Measurements from ENCODE around the gene MTHFSD.

Gene MTHFSD

GRCh38 chr16:86584726-86585721 lies 30.0 kb upstream of the MTHFSD start:
- H4K5ac ChIP-seq (ENCODE audit: low read length) = no peak overlapping the region
- H3K9ac ChIP-seq (ENCODE audit: low read length) = no peak overlapping the region
- H3K23ac ChIP-seq (ENCODE audit: low read length) = no peak overlapping the region
- H3K18ac ChIP-seq (ENCODE audit: low read length) = no peak overlapping the region
- H3K36me3 ChIP-seq (ENCODE audit: control insufficient read depth, insufficient read depth, low read length) = no peaks in the 10 kb centered on the region
- H2BK15ac ChIP-seq (replicated peaks; ENCODE audit: low read depth) = no peak overlapping the region
- H4K8ac ChIP-seq (ENCODE audit: low read depth, low read length) = no peak overlapping the region
- no peak overlapping the region for H3K56ac ChIP-seq (ENCODE audit: low read length)
- H3K27me3 ChIP-seq (ENCODE audit: insufficient read depth, low read length, poor library complexity) = peaks cover 15% of the 10 kb centered on the region
- no peak overlapping the region for H3K4me2 ChIP-seq (ENCODE audit: low read length)
- no peaks in the 10 kb centered on the region for H3K4me1 ChIP-seq (ENCODE audit: control insufficient read depth, low read depth, low read length)
- no peak overlapping the region for H2BK120ac ChIP-seq (ENCODE audit: low read depth, low read length)
- H3K27ac ChIP-seq (ENCODE audit: low read depth, low read length) = no peak overlapping the region
- no peaks in the 10 kb centered on the region for H3K79me1 ChIP-seq (ENCODE audit: low read length)
- H3K79me2 ChIP-seq (ENCODE audit: control insufficient read depth, insufficient read depth, low read length) = no peaks in the 10 kb centered on the region
- no peak overlapping the region for H2BK5ac ChIP-seq (ENCODE audit: low read length)
- DNase-seq = no peak
- no peak overlapping the region for H2AK5ac ChIP-seq (ENCODE audit: low read length)
- H3K4ac ChIP-seq (ENCODE audit: low read depth, low read length) = no peak overlapping the region
- WGBS (ENCODE audit: extremely low coverage, insufficient coverage, low lambda C conversion rate) = no CpG with 5 or more reads among the region's 12 CpGs
- H3K4me3 ChIP-seq (ENCODE audit: low read length) = no peak overlapping the region

- Histone ChIP-seq H3K56ac (ENCODE audit: low read length) (no peak overlapping the region), H3K23ac (ENCODE audit: low read length) (no peak overlapping the region)
These were observed 29.1 kb upstream of the MTHFSD start for GRCh38 chr16:86584071-86584685.

GRCh38 chr16:86581458-86581857 lies 26.4 kb upstream of the MTHFSD start:
- H2AK5ac ChIP-seq (ENCODE audit: low read length) = no peak overlapping the region
- H3K4me3 ChIP-seq (ENCODE audit: low read length) = no peak overlapping the region
- WGBS (ENCODE audit: extremely low coverage, insufficient coverage, low lambda C conversion rate) = no CpG with 5 or more reads among the region's 4 CpGs

More at GRCh38 chr16:86584071-86584685, 29.1 kb upstream of the MTHFSD start:
- H3K18ac ChIP-seq (ENCODE audit: low read length) = no peak overlapping the region
- no CpG with 5 or more reads among the region's 6 CpGs for WGBS (ENCODE audit: extremely low coverage, insufficient coverage, low lambda C conversion rate)
- no peak overlapping the region for H2BK15ac ChIP-seq (replicated peaks; ENCODE audit: low read depth)
- H3K9ac ChIP-seq (ENCODE audit: low read length) = no peak overlapping the region
- no peak overlapping the region for H2BK5ac ChIP-seq (ENCODE audit: low read length)
- H3K27ac ChIP-seq (ENCODE audit: low read depth, low read length) = no peak overlapping the region
- DNase-seq = no peak
- no peaks in the 10 kb centered on the region for H3K79me2 ChIP-seq (ENCODE audit: control insufficient read depth, insufficient read depth, low read length)
- no peak overlapping the region for H4K5ac ChIP-seq (ENCODE audit: low read length)
- H2AK5ac ChIP-seq (ENCODE audit: low read length) = no peak overlapping the region
- no peaks in the 10 kb centered on the region for H3K79me1 ChIP-seq (ENCODE audit: low read length)
- no peak overlapping the region for H3K4me3 ChIP-seq (ENCODE audit: low read length)
- H4K8ac ChIP-seq (ENCODE audit: low read depth, low read length) = no peak overlapping the region
- H3K4me2 ChIP-seq (ENCODE audit: low read length) = no peak overlapping the region
- no peaks in the 10 kb centered on the region for H3K4me1 ChIP-seq (ENCODE audit: control insufficient read depth, low read depth, low read length)
- no peaks in the 10 kb centered on the region for H3K36me3 ChIP-seq (ENCODE audit: control insufficient read depth, insufficient read depth, low read length)
- peaks cover 23% of the 10 kb centered on the region for H3K27me3 ChIP-seq (ENCODE audit: insufficient read depth, low read length, poor library complexity)
- no peak overlapping the region for H2BK120ac ChIP-seq (ENCODE audit: low read depth, low read length)
- H3K4ac ChIP-seq (ENCODE audit: low read depth, low read length) = no peak overlapping the region

GRCh38 chr16:86580791-86581170 lies 25.7 kb upstream of the MTHFSD start:
- Histone ChIP-seq H3K18ac (ENCODE audit: low read length) (no peak overlapping the region), H2BK120ac (ENCODE audit: low read depth, low read length) (no peak overlapping the region), H3K23ac (ENCODE audit: low read length) (no peak overlapping the region), H3K56ac (ENCODE audit: low read length) (no peak overlapping the region), H4K5ac (ENCODE audit: low read length) (no peak overlapping the region), H2AK5ac (ENCODE audit: low read length) (no peak overlapping the region), H3K4me1 (ENCODE audit: control insufficient read depth, low read depth, low read length) (peaks cover 4% of the 10 kb centered on the region), H3K4me3 (ENCODE audit: low read length) (no peak overlapping the region), H2BK15ac (replicated peaks; ENCODE audit: low read depth) (no peak overlapping the region), H3K79me2 (ENCODE audit: control insufficient read depth, insufficient read depth, low read length) (no peaks in the 10 kb centered on the region), H3K27me3 (ENCODE audit: insufficient read depth, low read length, poor library complexity) (peaks cover 47% of the 10 kb centered on the region), H3K27ac (ENCODE audit: low read depth, low read length) (no peak overlapping the region), H3K4ac (ENCODE audit: low read depth, low read length) (no peak overlapping the region), H2BK5ac (ENCODE audit: low read length) (no peak overlapping the region), H3K36me3 (ENCODE audit: control insufficient read depth, insufficient read depth, low read length) (no peaks in the 10 kb centered on the region), H4K8ac (ENCODE audit: low read depth, low read length) (no peak overlapping the region), H3K9ac (ENCODE audit: low read length) (no peak overlapping the region), H3K79me1 (ENCODE audit: low read length) (no peaks in the 10 kb centered on the region), H3K4me2 (ENCODE audit: low read length) (no peak overlapping the region)
- no peak for DNase-seq
- WGBS (ENCODE audit: extremely low coverage, insufficient coverage, low lambda C conversion rate) = no CpG with 5 or more reads among the region's 9 CpGs

More at GRCh38 chr16:86581458-86581857, 26.4 kb upstream of the MTHFSD start:
- Histone ChIP-seq H3K27ac (ENCODE audit: low read depth, low read length) (no peak overlapping the region), H3K4ac (ENCODE audit: low read depth, low read length) (no peak overlapping the region), H3K9ac (ENCODE audit: low read length) (no peak overlapping the region), H3K36me3 (ENCODE audit: control insufficient read depth, insufficient read depth, low read length) (no peaks in the 10 kb centered on the region), H3K27me3 (ENCODE audit: insufficient read depth, low read length, poor library complexity) (peaks cover 47% of the 10 kb centered on the region), H2BK15ac (replicated peaks; ENCODE audit: low read depth) (no peak overlapping the region), H3K56ac (ENCODE audit: low read length) (no peak overlapping the region), H3K23ac (ENCODE audit: low read length) (no peak overlapping the region), H3K4me1 (ENCODE audit: control insufficient read depth, low read depth, low read length) (peaks cover 4% of the 10 kb centered on the region), H4K5ac (ENCODE audit: low read length) (no peak overlapping the region), H3K79me1 (ENCODE audit: low read length) (no peaks in the 10 kb centered on the region), H4K8ac (ENCODE audit: low read depth, low read length) (no peak overlapping the region), H2BK120ac (ENCODE audit: low read depth, low read length) (no peak overlapping the region), H3K18ac (ENCODE audit: low read length) (no peak overlapping the region), H2BK5ac (ENCODE audit: low read length) (no peak overlapping the region), H3K79me2 (ENCODE audit: control insufficient read depth, insufficient read depth, low read length) (no peaks in the 10 kb centered on the region), H3K4me2 (ENCODE audit: low read length) (no peak overlapping the region)
- no peak for DNase-seq

GRCh38 chr16:86580063-86580790 lies 25.2 kb upstream of the MTHFSD start:
- no peak for DNase-seq
- Histone ChIP-seq H3K56ac (ENCODE audit: low read length) (no peak overlapping the region), H2BK15ac (replicated peaks; ENCODE audit: low read depth) (no peak overlapping the region), H3K4me1 (ENCODE audit: control insufficient read depth, low read depth, low read length) (peaks cover 8% of the 10 kb centered on the region), H3K18ac (ENCODE audit: low read length) (no peak overlapping the region), H3K27ac (ENCODE audit: low read depth, low read length) (no peak overlapping the region), H3K4me2 (ENCODE audit: low read length) (no peak overlapping the region), H4K8ac (ENCODE audit: low read depth, low read length) (no peak overlapping the region), H2BK5ac (ENCODE audit: low read length) (no peak overlapping the region), H2BK120ac (ENCODE audit: low read depth, low read length) (no peak overlapping the region), H4K5ac (ENCODE audit: low read length) (no peak overlapping the region), H3K4me3 (ENCODE audit: low read length) (no peak overlapping the region), H2AK5ac (ENCODE audit: low read length) (no peak overlapping the region), H3K79me2 (ENCODE audit: control insufficient read depth, insufficient read depth, low read length) (no peaks in the 10 kb centered on the region), H3K27me3 (ENCODE audit: insufficient read depth, low read length, poor library complexity) (peaks cover 50% of the 10 kb centered on the region), H3K23ac (ENCODE audit: low read length) (no peak overlapping the region), H3K9ac (ENCODE audit: low read length) (no peak overlapping the region), H3K4ac (ENCODE audit: low read depth, low read length) (no peak overlapping the region), H3K79me1 (ENCODE audit: low read length) (no peaks in the 10 kb centered on the region), H3K36me3 (ENCODE audit: control insufficient read depth, insufficient read depth, low read length) (no peaks in the 10 kb centered on the region)
- no CpG with 5 or more reads among the region's 19 CpGs for WGBS (ENCODE audit: extremely low coverage, insufficient coverage, low lambda C conversion rate)
